GM12878 (cell line): ENCODE data around the gene LDLRAD4. TPM values are rescaled to one million over a fixed set of nuclear protein-coding genes. Genes with fewer than 3 reads are reported as not detected.

Experiments
- ATAC-seq: fragments of 200-7000 bp; cut with Tn5 transposase; 3 replicates; pipeline ENCODE4 v1.9.1; 2020; ENCODE audit warnings: mild to moderate bottlenecking, moderate library complexity
- BruUV-seq: library from RNA; stranded (reverse); fragments of 400-500 nt; replicated peaks from 2 replicates; lab custom pipeline; 2021; lab: Mats Ljungman, UMichigan
- CTCF ChIA-PET: fragments of 300-600 bp; sonication (Branson Sonifier 250); formaldehyde crosslinking; extraction: SDS; loops from one replicate; lab custom pipeline; 2021; ENCODE audit warnings: inconsistent platforms; lab: Yijun Ruan, JAX
- POLR2A ChIA-PET: fragments of 350-600 bp; formaldehyde crosslinking; extraction: SDS; loops from one replicate; lab custom pipeline; 2021; ENCODE audit warnings: inconsistent platforms; lab: Charles Lee
- RAD21 ChIA-PET: fragments of 300-600 bp; sonication (Branson Sonifier 250); formaldehyde crosslinking; loops from one replicate; lab custom pipeline; 2023; ENCODE audit warnings: antibody characterized with exemption; ENCODE audit not compliant: unreplicated experiment; lab: Charles Lee
- SMC1A ChIA-PET: fragments of 300-600 bp; sonication (Branson Sonifier 250); formaldehyde crosslinking; loops from one replicate; lab custom pipeline; 2023; ENCODE audit not compliant: unreplicated experiment, uncharacterized antibody; lab: Charles Lee
- DNase-seq: peaks from one replicate; pipeline ENCODE4 v3.0.0-alpha.2; 2011; ENCODE audit warnings: low read depth, low spot score
- FAIRE-seq: peaks from 3 replicates; lab custom pipeline; 2011; peaks lifted over from hg19 to GRCh38; lab: Jason Lieb, UNC
- H2AFZ ChIP-seq: 2 replicates; pipeline ENCODE4 v1.6.0; 2011; ENCODE audit warnings: low read depth, low read length, control low read depth; ENCODE audit not compliant: control insufficient read depth
- H3K27ac ChIP-seq: 2 replicates; pipeline ENCODE4 v1.5.1; 2011; ENCODE audit warnings: control low read depth; ENCODE audit not compliant: control insufficient read depth, insufficient read depth
- H3K27me3 ChIP-seq, 2 experiments: replicated peaks in 1 of 2; 2 replicates each; pipeline versions ENCODE4 v1.6.0 to v1.6.1; 2011; ENCODE audit warnings: low read length in 1 of 2; ENCODE audit not compliant: control insufficient read depth in 2 of 2, insufficient read depth in 2 of 2
- H3K36me3 ChIP-seq, 2 experiments: 2 replicates each; pipeline ENCODE4 v1.5.1; 2011; ENCODE audit warnings: low read length in 1 of 2; ENCODE audit not compliant: control insufficient read depth in 2 of 2, insufficient read depth in 2 of 2
- H3K4me1 ChIP-seq: 2 replicates; pipeline ENCODE4 v1.6.1; 2011; ENCODE audit warnings: mild to moderate bottlenecking, low read length, moderate library complexity, mixed read lengths; ENCODE audit not compliant: control insufficient read depth, insufficient read depth
- H3K4me2 ChIP-seq: 2 replicates; pipeline ENCODE4 v1.6.0; 2011; ENCODE audit warnings: control low read depth; ENCODE audit not compliant: control insufficient read depth, insufficient read depth
- H3K4me3 ChIP-seq: fragments of 200-600 bp; sonication (generic); 2 replicates; pipeline ENCODE4 v1.5.1; 2016
- H3K79me2 ChIP-seq: 2 replicates; pipeline ENCODE4 v1.6.0; 2011; ENCODE audit warnings: low read length; ENCODE audit not compliant: control insufficient read depth, insufficient read depth
- H3K9ac ChIP-seq: 2 replicates; pipeline ENCODE4 v1.8.0; 2011; ENCODE audit warnings: low read length, control low read depth, mixed read lengths; ENCODE audit not compliant: control insufficient read depth, insufficient read depth
- H3K9me3 ChIP-seq: replicated peaks from 3 replicates; pipeline ENCODE4 v1.5.1; 2011; ENCODE audit warnings: mild to moderate bottlenecking, low read length; ENCODE audit not compliant: control insufficient read depth, insufficient read depth
- H4K20me1 ChIP-seq: 2 replicates; pipeline ENCODE4 v1.6.0; 2011; ENCODE audit not compliant: control insufficient read depth, insufficient read depth
- BHLHE40 ChIP-seq, 2 experiments: fragments of 450-650 bp in 1 of 2; IDR thresholded peaks; 2 replicates each; pipeline ENCODE4 v1.6.1; 2011 to 2017; ENCODE audit warnings: low read depth in 2 of 2, borderline replicate concordance in 1 of 2, improper control_type of control experiment in 1 of 2, low read length in 1 of 2, mild to moderate bottlenecking in 1 of 2
- ELK1 ChIP-seq: IDR thresholded peaks from 2 replicates; pipeline ENCODE4 v1.6.1; 2012; ENCODE audit warnings: low read depth, low read length, improper control_type of control experiment
- NR2C2 ChIP-seq: IDR thresholded peaks from 2 replicates; pipeline ENCODE4 v1.6.1; 2011; ENCODE audit warnings: borderline replicate concordance, low read depth; ENCODE audit not compliant: control insufficient read depth, insufficient read length
- SP1 ChIP-seq: IDR thresholded peaks from one replicate; pipeline ENCODE4 v1.6.1; 2011; ENCODE audit warnings: low read depth, low read length
- USF1 ChIP-seq: IDR thresholded peaks from 2 replicates; pipeline ENCODE4 v1.6.1; 2011; ENCODE audit warnings: borderline replicate concordance, low read depth, mild to moderate bottlenecking, moderate library complexity, mixed read lengths, low read length; ENCODE audit not compliant: insufficient read depth; ENCODE audit errors: extremely low read length
- ZNF274 ChIP-seq: IDR thresholded peaks from one replicate; pipeline ENCODE4 v1.8.0; 2011; ENCODE audit not compliant: insufficient read length, insufficient read depth
- WGBS: methylation state at CpG from one replicate; pipeline ENCODE4 v1.1.6; 2016; ENCODE audit warnings: low lambda C conversion rate; ENCODE audit not compliant: insufficient replicate concordance, insufficient coverage; ENCODE audit errors: missing lambda C conversion rate; 5-methylcytosine and 5-hydroxymethylcytosine counted together
- in situ Hi-C: fragments of 300-500 bp; cut with MboI; formaldehyde crosslinking; loops from 9 replicates; pipeline ENCODE4 v1.14.3; 2018; ENCODE audit warnings: mixed read lengths
- intact Hi-C: fragments of 100-400 bp; cut with micrococcal nuclease; formaldehyde crosslinking; loops from one replicate; pipeline ENCODE4 v1.14.2; 2022; ENCODE audit not compliant: unreplicated experiment
- polyA plus RNA-seq, 11 experiments: library from polyadenylated mRNA; depleted of rRNA in 4 of 11; unstranded in 6 of 11; stranded (reverse) in 5 of 11; fragments of >200 nt; fragmentation: Nextera tagmentation in 4 of 11; fragmentation: Illumina TruSeq in 1 of 11; extraction: Ambion mirVana in 4 of 11; extraction: Trizol in 1 of 11; gene quantifications; 1 replicate in 1 of 11; 2 replicates in 10 of 11; pipeline versions ENCODE4 v1.2.1 to v1.2.3, GENCODE V29; 2011 to 2016; ENCODE audit warnings: inconsistent platforms in 2 of 11, missing spikeins in 2 of 11, low read depth in 1 of 11
- total RNA-seq, 4 experiments: library from RNA; depleted of rRNA in 3 of 4; stranded (reverse); fragments of >200 nt in 3 of 4; fragmentation: Illumina TruSeq in 1 of 4; extraction: Trizol in 1 of 4; gene quantifications; 2 replicates each; pipeline versions ENCODE4 v1.2.1 to v1.2.3, GENCODE V29; 2013 to 2021
- TF ChIP-seq, protein P1 (sequence below): fragments of 450-650 bp; formaldehyde crosslinking; IDR thresholded peaks from 2 replicates; pipeline ENCODE4 v1.5.0; 2022; ENCODE audit warnings: mild to moderate bottlenecking, missing genetic modification characterization

Gene LDLRAD4
- total and polyA plus RNA-seq, 10 of the 15 experiments (the other 5 are each of a cell fraction or from before 2014, with no cell fraction given), result 2.7 to 16.8 (median 11.2) TPM

GRCh38 chr18:13573750-13574149, 355.2 kb downstream of the LDLRAD4 start:
- POLR2A ChIA-PET, result interaction anchor here (1.2 to 1.9 kb wide), 2 partner anchors 8 to 35 kb away, joined by 3 to 5 read pairs; no protein-coding TSS in a partner anchor
- 82% methylated on average over 7 of the region's 7 CpGs for WGBS
- RAD21 ChIA-PET, result no interaction called here
- SMC1A ChIA-PET, result interaction anchor here (0.7 to 6.8 kb wide), 5 partner anchors 6 to 160 kb away, joined by 3 to 133 read pairs (median 100); no protein-coding TSS in a partner anchor
- no peak overlapping the region for H2AFZ ChIP-seq
- TF ChIP-seq ZNF274, result no peak
- TF ChIP-seq USF1, result no peak
- TF ChIP-seq SP1, result no peak
- TF ChIP-seq BHLHE40 (IDR thresholded peaks at IDR 0.05; ENCODE audit: borderline replicate concordance in 1 of 2, low read depth in 2 of 2, low read length in 1 of 2), result no peak
- TF ChIP-seq, protein P1, sequence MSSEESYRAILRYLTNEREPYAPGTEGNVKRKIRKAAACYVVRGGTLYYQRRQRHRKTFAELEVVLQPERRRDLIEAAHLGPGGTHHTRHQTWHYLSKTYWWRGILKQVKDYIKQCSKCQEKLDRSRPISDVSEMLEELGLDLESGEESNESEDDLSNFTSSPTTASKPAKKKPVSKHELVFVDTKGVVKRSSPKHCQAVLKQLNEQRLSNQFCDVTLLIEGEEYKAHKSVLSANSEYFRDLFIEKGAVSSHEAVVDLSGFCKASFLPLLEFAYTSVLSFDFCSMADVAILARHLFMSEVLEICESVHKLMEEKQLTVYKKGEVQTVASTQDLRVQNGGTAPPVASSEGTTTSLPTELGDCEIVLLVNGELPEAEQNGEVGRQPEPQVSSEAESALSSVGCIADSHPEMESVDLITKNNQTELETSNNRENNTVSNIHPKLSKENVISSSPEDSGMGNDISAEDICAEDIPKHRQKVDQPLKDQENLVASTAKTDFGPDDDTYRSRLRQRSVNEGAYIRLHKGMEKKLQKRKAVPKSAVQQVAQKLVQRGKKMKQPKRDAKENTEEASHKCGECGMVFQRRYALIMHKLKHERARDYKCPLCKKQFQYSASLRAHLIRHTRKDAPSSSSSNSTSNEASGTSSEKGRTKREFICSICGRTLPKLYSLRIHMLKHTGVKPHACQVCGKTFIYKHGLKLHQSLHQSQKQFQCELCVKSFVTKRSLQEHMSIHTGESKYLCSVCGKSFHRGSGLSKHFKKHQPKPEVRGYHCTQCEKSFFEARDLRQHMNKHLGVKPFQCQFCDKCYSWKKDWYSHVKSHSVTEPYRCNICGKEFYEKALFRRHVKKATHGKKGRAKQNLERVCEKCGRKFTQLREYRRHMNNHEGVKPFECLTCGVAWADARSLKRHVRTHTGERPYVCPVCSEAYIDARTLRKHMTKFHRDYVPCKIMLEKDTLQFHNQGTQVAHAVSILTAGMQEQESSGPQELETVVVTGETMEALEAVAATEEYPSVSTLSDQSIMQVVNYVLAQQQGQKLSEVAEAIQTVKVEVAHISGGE (CRISPR knock-in tag), result no peak
- no peak for TF ChIP-seq NR2C2
- TF ChIP-seq ELK1, result no peak
- FAIRE-seq (no peak), DNase-seq (no peak), ATAC-seq (no peak)
- no peak overlapping the region for H3K27ac ChIP-seq
- no TSS peak for BruUV-seq
- H3K27me3 ChIP-seq, result no peaks in the 10 kb centered on the region
- no peak overlapping the region for H3K4me2 ChIP-seq
- intact Hi-C loops (no loop called here), in situ Hi-C loops (no loop called here)
- CTCF ChIA-PET, result interaction anchor here (1.6 to 2.0 kb wide), 2 partner anchors 12 to 15 kb away, joined by 4 to 6 read pairs; no protein-coding TSS in a partner anchor
- H3K79me2 ChIP-seq, result no peaks in the 10 kb centered on the region
- no peaks in the 10 kb centered on the region for H4K20me1 ChIP-seq
- no peaks in the 10 kb centered on the region for H3K36me3 ChIP-seq
- H3K9me3 ChIP-seq, result no peaks in the 10 kb centered on the region
- H3K9ac ChIP-seq, result no peak overlapping the region
- no peak overlapping the region for H3K4me3 ChIP-seq
- H3K4me1 ChIP-seq, result peaks cover 38% of the 10 kb centered on the region
